NOMO-1 treated with dmso at 0.1 percent for 144 hours (cell line): ENCODE results near the gene FSTL4.

Experiments used
- DNase-seq: peaks from one replicate; lab custom pipeline; 2025; ENCODE audit not compliant: unreplicated experiment; lab: John Stamatoyannopoulos, UW

Gene FSTL4

DNA sequence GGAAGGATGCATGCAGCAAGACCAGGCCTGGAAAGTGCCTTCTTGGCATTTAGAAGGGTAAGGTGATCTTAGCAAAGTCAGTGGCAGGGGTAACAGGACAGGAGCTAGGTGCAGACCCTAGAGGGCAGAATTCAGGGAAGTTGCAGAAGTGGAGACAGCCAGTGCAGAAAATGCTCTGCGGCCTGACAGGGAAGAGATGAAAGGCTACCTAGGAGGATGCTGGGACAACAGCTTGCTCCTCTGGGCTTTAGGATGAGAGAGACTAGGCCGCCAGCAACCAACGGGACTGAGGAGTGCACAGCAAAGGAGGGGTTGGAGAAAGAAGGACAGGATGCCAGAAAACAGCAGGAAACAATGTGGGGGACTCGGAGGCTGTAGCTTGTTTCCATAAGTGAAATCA lies 219.9 kb downstream of the FSTL4 start:
- no peak for DNase-seq

DNA sequence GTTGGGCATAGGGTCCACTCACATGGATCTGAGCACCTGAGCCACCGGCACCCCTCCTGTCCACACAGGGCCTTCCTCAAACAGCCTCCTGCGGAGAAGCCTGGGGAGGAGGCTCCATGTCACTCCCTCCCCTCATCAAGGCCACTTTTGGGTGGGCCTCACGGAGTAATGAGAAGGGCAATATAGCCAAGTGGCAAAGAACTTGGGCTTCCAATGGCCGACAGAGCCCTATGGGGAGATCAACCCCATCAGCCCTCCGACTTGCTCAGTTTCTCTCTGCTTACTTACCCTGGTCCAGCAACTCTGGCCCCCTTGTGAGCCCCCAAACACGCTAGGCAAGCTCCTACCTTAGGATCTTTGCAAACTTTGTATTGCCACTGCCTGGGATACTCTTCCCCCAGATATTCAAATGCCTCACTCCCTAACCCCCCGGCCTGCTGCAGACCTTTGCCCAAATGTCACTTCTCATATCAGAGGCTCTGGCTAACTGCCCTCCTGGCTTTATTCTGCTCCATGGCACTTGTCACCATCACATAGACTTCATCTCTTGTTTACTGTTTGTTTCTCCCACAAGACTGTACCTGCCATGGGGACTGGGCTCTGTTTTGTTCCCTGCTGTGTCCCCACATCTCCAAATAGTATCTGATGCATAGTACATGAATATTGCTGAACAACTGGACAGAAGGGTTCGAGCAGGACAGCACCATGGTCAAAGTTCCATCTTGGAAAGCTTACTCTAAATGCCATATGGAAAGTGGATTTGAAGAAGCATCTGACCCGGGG lies 220.8 kb downstream of the FSTL4 start:
- no peak for DNase-seq

- DNase-seq = no peak
These were observed 221.7 kb downstream of the FSTL4 start for GRCh38 chr5:133390416-133391353.

GRCh38 chr5:133389066-133389590 lies 223.2 kb downstream of the FSTL4 start:
- DNase-seq = no peak

- DNase-seq = no peak
These were observed 224.7 kb downstream of the FSTL4 start for GRCh38 chr5:133387621-133388020.

GRCh38 chr5:133387091-133387490 lies 225.2 kb downstream of the FSTL4 start:
- no peak for DNase-seq

- no peak for DNase-seq
These were observed 225.7 kb downstream of the FSTL4 start for GRCh38 chr5:133386662-133387061.

GRCh38 chr5:133385346-133385745 lies 227.0 kb downstream of the FSTL4 start:
- DNase-seq = no peak

- DNase-seq = no peak
These were observed 227.4 kb downstream of the FSTL4 start for GRCh38 chr5:133384903-133385302.

DNA sequence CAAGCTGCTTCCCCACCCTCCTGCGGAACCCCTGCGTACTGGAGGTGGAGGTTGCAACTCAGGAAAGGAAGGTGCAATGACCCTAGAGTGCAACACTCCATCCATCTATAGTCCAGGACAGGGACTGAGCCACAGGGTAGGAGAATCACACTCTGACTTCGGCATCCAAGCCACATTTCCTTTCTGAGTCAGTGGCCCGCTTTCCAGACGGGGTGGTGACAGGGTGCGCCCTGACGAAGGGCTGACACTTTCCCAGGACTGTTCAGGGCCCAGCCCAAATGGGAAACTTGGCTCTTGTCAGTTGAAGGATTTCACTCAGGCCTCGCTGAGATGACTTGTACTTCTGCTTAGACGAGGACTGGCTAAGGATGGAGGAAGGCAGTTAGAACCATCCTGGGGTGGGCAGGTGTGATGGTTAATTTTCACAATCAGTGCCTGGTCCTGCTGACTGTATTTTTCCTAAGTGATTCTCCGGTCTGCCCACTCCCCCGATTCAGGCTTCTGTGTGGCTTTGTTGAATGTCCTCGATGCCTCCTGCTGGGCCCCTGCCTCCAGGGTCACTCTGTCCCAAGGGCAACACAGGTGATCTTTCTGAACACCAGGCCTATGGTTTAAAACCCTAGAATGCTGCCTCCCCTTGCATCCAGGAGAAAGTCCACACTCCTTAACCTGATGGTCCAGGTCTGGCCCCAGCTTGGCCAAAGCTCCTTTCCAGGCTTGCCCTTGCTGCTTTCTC lies 228.1 kb downstream of the FSTL4 start:
- DNase-seq = no peak

DNA sequence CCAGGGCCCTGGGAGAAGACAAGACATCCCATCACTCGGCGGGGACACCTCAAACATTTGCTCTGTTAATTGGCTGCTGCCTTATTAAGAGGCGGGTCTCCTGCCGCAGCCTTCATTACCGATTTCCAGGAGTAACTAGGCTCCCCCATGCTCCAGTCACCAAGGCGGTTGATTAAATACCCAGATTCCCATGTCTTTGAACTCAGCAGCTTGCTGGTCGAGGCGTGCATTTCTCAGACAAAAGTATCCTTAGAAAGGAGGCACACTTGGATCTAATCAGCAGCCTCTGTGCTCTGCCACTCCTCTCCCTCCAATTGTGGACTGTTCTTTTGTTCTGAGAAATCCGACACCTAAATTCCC lies 228.8 kb downstream of the FSTL4 start:
- no peak for DNase-seq

GRCh38 chr5:133382661-133383579 lies 229.4 kb downstream of the FSTL4 start:
- no peak for DNase-seq

DNA sequence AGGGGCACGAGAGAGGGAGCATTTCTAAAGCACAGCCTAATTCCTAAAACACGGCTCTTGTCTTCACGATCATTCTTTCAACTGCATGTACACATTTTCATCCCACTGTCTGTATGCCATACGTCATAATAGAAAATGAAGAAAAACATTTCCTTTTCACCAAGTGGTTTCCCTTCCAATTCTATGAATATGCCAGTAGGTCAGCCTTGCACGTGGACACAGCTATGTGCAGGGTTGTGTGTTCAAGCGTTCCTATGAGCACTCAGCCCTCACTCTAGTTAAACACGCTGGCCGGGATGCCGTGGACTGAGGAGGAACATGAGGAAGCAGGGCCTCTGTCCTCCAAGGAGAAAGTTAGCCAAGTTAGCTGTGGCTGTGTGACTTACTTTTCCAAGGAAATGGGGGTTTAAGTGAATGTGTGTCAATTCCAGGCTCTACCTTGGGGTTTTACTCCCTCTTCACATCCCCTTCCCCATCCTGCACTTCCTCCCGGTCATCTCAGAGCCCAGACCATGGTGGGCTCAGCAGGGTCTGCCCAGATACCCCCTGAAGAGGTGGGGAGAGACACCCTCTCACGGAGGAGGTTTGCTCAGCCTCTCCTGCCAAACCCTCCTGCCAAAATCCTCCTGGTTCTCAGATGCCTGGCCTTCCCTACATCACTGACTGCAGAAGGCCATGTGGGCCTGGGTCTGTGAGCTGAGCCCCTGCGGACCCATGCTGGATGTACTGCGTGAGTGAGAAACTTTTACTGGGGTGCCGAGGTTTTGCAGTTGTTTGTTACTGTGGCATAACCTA lies 230.6 kb downstream of the FSTL4 start:
- DNase-seq = no peak

- DNase-seq = no peak
These were observed 231.3 kb downstream of the FSTL4 start for GRCh38 chr5:133381041-133381440.

DNA sequence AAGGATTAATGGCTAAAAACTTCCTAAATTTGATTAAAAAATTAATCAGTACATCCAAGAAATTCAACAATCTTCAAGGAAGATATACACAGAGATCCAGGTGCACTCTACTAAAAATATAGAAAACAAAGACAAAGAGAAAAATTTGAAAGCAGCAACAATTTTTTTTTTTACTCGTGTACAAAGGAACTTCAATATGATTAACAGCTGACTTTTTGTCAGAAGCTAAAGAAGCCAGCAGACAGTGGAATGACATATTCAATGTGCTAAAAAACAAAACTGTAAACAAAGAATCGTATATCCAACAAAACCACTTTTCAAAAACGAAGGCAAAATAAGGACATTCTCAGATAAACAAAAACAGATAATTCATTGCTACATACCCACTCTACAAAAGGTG lies 234.6 kb downstream of the FSTL4 start:
- DNase-seq = no peak

GRCh38 chr5:133376986-133377385 lies 235.4 kb downstream of the FSTL4 start:
- DNase-seq = no peak

- no peak for DNase-seq
These were observed 239.0 kb downstream of the FSTL4 start for GRCh38 chr5:133373121-133373870.

- DNase-seq = no peak
These were observed 239.9 kb downstream of the FSTL4 start for GRCh38 chr5:133372293-133372937.
